Chondrocyte (in vitro differentiated cells): ENCODE data around the gene ALAD. TPM values are rescaled to one million over a fixed set of nuclear protein-coding genes. Genes with fewer than 3 reads are reported as not detected.
"Not testable (repeated sequence)": the region's sequence is repeated elsewhere in the genome, so short reads cannot be mapped to it uniquely, and the experiment has no call there.

ENCODE experiments used
- DNase-seq: peaks from one replicate; pipeline ENCODE4 v3.0.0; 2021; ENCODE audit warnings: mixed read lengths, low spot score
- H3K27ac Mint-ChIP-seq: one replicate; pipeline ENCODE4 v1.8.0; 2021; ENCODE audit warnings: mild to moderate bottlenecking, moderate library complexity, mixed read lengths; ENCODE audit not compliant: unreplicated experiment
- H3K27me3 Mint-ChIP-seq: 2 replicates; pipeline ENCODE4 v1.8.0; 2021; ENCODE audit warnings: low read depth, mixed read lengths
- H3K36me3 Mint-ChIP-seq: 2 replicates; pipeline ENCODE4 v1.8.0; 2021; ENCODE audit warnings: low read depth, mixed read lengths
- H3K4me1 Mint-ChIP-seq: 2 replicates; pipeline ENCODE4 v1.8.0; 2021; ENCODE audit warnings: low read depth, mild to moderate bottlenecking, mixed read lengths
- H3K4me3 Mint-ChIP-seq: one replicate; pipeline ENCODE4 v1.8.0; 2021; ENCODE audit warnings: mild to moderate bottlenecking, moderate library complexity, mixed read lengths; ENCODE audit not compliant: unreplicated experiment
- H3K9me3 Mint-ChIP-seq: 2 replicates; pipeline ENCODE4 v1.8.0; 2021; ENCODE audit warnings: low read depth, mixed read lengths
- CTCF ChIP-seq: fragments of 200-600 bp; sonication (generic); IDR thresholded peaks from 2 replicates; pipeline ENCODE4 v1.5.0; 2021; ENCODE audit warnings: antibody characterized with exemption, mild to moderate bottlenecking, moderate library complexity
- total RNA-seq: library from RNA; stranded (reverse); gene quantifications from 3 replicates; pipeline ENCODE4 v1.2.1, GENCODE V29; 2021

Gene ALAD
- total RNA-seq, 1 donor from 2014 or later: 21.8 TPM

- Mint-ChIP-seq H3K9me3 (no peaks in the 10 kb centered on the region), H3K4me1 (no peaks in the 10 kb centered on the region), H3K4me3 (no peak overlapping the region), H3K27ac (no peak overlapping the region), H3K36me3 (peaks cover 3% of the 10 kb centered on the region), H3K27me3 (no peaks in the 10 kb centered on the region)
- no peak for DNase-seq
- TF ChIP-seq CTCF: no peak
Observed at GRCh38 chr9:113369855-113370140, 31.3 kb downstream of the ALAD start.

- Mint-ChIP-seq H3K36me3 (peaks cover 3% of the 10 kb centered on the region), H3K4me3 (no peak overlapping the region), H3K27me3 (no peaks in the 10 kb centered on the region), H3K9me3 (no peaks in the 10 kb centered on the region), H3K27ac (no peak overlapping the region), H3K4me1 (no peaks in the 10 kb centered on the region)
- DNase-seq: no peak
- TF ChIP-seq CTCF: no peak
Observed at GRCh38 chr9:113368982-113369854, 31.9 kb downstream of the ALAD start.

GRCh38 chr9:113368348-113368981 lies 32.6 kb downstream of the ALAD start:
- Mint-ChIP-seq H3K27me3 (no peaks in the 10 kb centered on the region), H3K27ac (no peak overlapping the region), H3K36me3 (peaks cover 3% of the 10 kb centered on the region), H3K4me3 (no peak overlapping the region), H3K4me1 (no peaks in the 10 kb centered on the region), H3K9me3 (no peaks in the 10 kb centered on the region)
- no peak for TF ChIP-seq CTCF
- no peak for DNase-seq

GRCh38 chr9:113365652-113366051 lies 35.4 kb downstream of the ALAD start:
- H3K4me1 Mint-ChIP-seq: peaks cover 13% of the 10 kb centered on the region
- H3K27ac Mint-ChIP-seq, H3K27me3 Mint-ChIP-seq, H3K9me3 Mint-ChIP-seq, DNase-seq, H3K4me3 Mint-ChIP-seq, H3K36me3 Mint-ChIP-seq: not testable (repeated sequence)

GRCh38 chr9:113364951-113365350 lies 36.1 kb downstream of the ALAD start:
- no peak overlapping the region for H3K27ac Mint-ChIP-seq
- no peaks in the 10 kb centered on the region for H3K9me3 Mint-ChIP-seq
- H3K27me3 Mint-ChIP-seq: no peaks in the 10 kb centered on the region

More at GRCh38 chr9:113364951-113365350, 36.1 kb downstream of the ALAD start:
- H3K4me1 Mint-ChIP-seq: peaks cover 13% of the 10 kb centered on the region
- no peaks in the 10 kb centered on the region for H3K36me3 Mint-ChIP-seq
- DNase-seq: no peak
- H3K4me3 Mint-ChIP-seq: no peak overlapping the region
- TF ChIP-seq CTCF: no peak
